Vagina (tissue), 2 donors: Measurements from ENCODE around the gene TMEM141.
"Not testable (repeated sequence)": the region's sequence is repeated elsewhere in the genome, so short reads cannot be mapped to it uniquely, and the experiment has no call there.

Experiments
- CTCF ChIP-seq, 3 experiments: fragments of 450-650 bp in 2 of 3; fragments of 200-600 bp in 1 of 3; sonication (generic) in 1 of 3; IDR thresholded peaks; one replicate each; pipeline ENCODE4 v1.5.1; 2017 to 2019; ENCODE audit warnings: antibody characterized with exemption in 3 of 3, mild to moderate bottlenecking in 2 of 3, moderate library complexity in 2 of 3
- POLR2AphosphoS5 ChIP-seq, 2 donors: sonication (generic); formaldehyde crosslinking; IDR thresholded peaks; one replicate each; pipeline ENCODE4 v1.9.0; 2017; ENCODE audit warnings: antibody characterized with exemption in 2 of 2, mild to moderate bottlenecking in 2 of 2, low read depth in 1 of 2; ENCODE audit not compliant: insufficient read depth in 1 of 2

GRCh38 chr9:136803009-136803550 is 11.9 kb downstream of the TMEM141 start:
- TF ChIP-seq CTCF (IDR thresholded peaks at IDR 0.05); POLR2AphosphoS5 (IDR thresholded peaks at IDR 0.05; ENCODE audit: insufficient read depth in 1 of 2, low read depth in 1 of 2): not testable (repeated sequence)
